ENCODE results near the gene PIEZO1.

DNA sequence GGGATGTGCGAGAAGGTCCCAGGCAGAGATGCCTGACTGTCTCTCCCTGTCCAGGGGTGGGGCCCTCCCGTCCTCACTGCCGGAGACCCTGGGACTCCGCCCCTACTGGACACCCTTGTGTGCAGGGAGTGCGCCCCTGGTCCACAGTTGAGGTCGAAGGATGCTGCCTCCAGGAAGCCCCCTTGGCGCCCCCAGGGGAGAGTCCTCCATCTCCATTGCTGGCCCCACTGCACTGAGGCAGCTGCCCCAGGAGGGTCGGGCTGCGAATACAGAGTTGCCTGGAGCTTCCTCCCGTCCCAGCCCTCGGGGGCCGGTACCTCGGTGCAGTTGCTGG lies 52.1 kb downstream of the PIEZO1 start:
- TF ChIP-seq EZH2phosphoT487 (IDR thresholded peaks at IDR 0.05), result no peak
- TF ChIP-seq, protein P1, sequence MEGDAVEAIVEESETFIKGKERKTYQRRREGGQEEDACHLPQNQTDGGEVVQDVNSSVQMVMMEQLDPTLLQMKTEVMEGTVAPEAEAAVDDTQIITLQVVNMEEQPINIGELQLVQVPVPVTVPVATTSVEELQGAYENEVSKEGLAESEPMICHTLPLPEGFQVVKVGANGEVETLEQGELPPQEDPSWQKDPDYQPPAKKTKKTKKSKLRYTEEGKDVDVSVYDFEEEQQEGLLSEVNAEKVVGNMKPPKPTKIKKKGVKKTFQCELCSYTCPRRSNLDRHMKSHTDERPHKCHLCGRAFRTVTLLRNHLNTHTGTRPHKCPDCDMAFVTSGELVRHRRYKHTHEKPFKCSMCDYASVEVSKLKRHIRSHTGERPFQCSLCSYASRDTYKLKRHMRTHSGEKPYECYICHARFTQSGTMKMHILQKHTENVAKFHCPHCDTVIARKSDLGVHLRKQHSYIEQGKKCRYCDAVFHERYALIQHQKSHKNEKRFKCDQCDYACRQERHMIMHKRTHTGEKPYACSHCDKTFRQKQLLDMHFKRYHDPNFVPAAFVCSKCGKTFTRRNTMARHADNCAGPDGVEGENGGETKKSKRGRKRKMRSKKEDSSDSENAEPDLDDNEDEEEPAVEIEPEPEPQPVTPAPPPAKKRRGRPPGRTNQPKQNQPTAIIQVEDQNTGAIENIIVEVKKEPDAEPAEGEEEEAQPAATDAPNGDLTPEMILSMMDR (IDR thresholded peaks at IDR 0.05), result no peak
